ENCODE measurements around the gene USP37. TPM values are rescaled to one million over a fixed set of nuclear protein-coding genes. Genes with fewer than 3 reads are reported as not detected.

The USP37 gene
- polyA plus RNA-seq, 1 of the 3 experiments (the other 2 are of a cell fraction), result 0.95 TPM

DNA sequence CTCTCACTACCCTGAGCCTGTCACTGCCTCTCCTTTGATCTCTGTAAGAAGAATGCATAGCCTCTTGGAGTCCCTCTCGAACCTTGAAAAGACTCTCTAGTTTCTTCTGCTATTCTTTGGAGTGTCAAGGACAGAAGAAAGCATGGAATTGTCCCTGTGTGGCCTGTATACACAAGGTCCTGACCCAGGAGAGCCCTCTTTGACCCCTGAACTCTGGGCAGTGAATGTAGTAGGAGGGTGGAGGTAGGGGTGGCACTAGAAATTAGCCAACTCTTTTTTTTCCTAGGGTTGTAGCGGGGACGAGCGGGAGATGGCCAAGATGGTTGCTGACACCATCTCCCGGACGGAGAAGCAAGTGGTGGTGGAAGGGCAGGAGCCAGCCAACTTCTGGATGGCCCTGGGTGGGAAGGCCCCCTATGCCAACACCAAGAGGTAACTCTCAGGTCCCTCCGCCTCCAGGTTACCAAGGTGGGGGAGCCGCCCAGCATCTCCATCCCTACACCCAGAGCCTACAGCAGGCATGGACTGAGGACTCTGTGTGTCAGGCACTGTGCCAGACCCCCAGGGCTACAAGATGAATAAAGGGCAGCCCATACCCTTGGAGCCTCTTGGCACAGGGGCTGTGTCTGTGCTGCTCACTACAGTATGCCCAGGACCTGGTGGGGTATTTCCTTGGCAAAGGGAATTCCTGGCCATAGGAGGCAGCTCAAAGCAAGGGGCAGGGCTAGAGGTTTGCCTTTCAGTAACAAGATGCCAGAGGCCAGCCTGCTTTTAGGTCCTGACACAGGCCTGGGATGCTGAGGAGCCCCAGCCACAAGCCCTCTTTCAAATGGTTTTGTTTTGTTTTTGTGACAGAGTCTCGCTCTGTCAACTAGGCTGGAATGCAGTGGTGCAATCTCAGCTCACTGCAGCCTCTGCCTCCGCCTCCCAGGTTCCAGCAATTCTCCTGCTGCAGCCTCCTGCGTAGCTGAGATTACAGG lies 132.9 kb downstream of the USP37 start:
- WGBS (ENCODE audit: low lambda C conversion rate), result 87% methylated on average over 9 of the region's 11 CpGs

DNA sequence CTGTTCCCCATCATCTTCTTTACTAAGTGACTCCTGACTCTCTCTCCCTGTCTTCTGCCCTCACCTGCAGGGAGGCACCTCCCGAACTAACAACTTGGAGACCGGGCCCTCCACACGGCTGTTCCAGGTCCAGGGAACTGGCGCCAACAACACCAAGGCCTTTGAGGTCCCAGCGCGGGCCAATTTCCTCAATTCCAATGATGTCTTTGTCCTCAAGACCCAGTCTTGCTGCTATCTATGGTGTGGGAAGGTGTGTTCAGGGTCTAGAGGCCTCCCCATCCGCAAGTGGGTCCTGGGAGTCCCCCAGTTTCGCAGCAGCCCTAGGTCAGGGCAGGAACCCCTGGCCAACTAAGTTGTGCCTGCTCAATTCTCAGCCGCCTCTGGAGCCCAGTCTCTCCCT lies 133.7 kb downstream of the USP37 start:
- TF ChIP-seq TEAD4 (IDR thresholded peaks at IDR 0.05; ENCODE audit: borderline replicate concordance, insufficient read depth), result no peak
- TF ChIP-seq MEF2A (IDR thresholded peaks at IDR 0.05; ENCODE audit: borderline replicate concordance, low read depth), result no peak
- TF ChIP-seq, protein P1, sequence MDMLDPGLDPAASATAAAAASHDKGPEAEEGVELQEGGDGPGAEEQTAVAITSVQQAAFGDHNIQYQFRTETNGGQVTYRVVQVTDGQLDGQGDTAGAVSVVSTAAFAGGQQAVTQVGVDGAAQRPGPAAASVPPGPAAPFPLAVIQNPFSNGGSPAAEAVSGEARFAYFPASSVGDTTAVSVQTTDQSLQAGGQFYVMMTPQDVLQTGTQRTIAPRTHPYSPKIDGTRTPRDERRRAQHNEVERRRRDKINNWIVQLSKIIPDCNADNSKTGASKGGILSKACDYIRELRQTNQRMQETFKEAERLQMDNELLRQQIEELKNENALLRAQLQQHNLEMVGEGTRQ (IDR thresholded peaks at IDR 0.05; ENCODE audit: borderline replicate concordance, low read depth, low read length), result no peak
- TF ChIP-seq CHD2 (IDR thresholded peaks at IDR 0.05; ENCODE audit: low read length, partially characterized antibody), result no peak
- TF ChIP-seq RXRA (IDR thresholded peaks at IDR 0.05; ENCODE audit: borderline replicate concordance, low read depth), result no peak
- TF ChIP-seq, protein P2, sequence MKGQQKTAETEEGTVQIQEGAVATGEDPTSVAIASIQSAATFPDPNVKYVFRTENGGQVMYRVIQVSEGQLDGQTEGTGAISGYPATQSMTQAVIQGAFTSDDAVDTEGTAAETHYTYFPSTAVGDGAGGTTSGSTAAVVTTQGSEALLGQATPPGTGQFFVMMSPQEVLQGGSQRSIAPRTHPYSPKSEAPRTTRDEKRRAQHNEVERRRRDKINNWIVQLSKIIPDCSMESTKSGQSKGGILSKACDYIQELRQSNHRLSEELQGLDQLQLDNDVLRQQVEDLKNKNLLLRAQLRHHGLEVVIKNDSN (IDR thresholded peaks at IDR 0.05; ENCODE audit: borderline replicate concordance, low read depth), result no peak
- TF ChIP-seq NRF1 (IDR thresholded peaks at IDR 0.05; ENCODE audit: low read depth, low read length), result no peak
- no peak for TF ChIP-seq ELF1 (IDR thresholded peaks at IDR 0.05)
- no peak for TF ChIP-seq EZH2phosphoT487 (IDR thresholded peaks at IDR 0.05; ENCODE audit: borderline replicate concordance, low read depth)
- no peak for TF ChIP-seq SMC3 (IDR thresholded peaks at IDR 0.05; ENCODE audit: low read depth, low read length)
- no peak for TF ChIP-seq TCF12 (IDR thresholded peaks at IDR 0.05)
- no peak for TF ChIP-seq JUND (IDR thresholded peaks at IDR 0.05)
- no peak overlapping the region for H3K27ac ChIP-seq (ENCODE audit: low read depth in 2 of 2, low read length in 1 of 2)
- ChIA-PET CTCF (no interaction called here), POLR2A (no interaction called here)
- no peak overlapping the region for H3K4me3 ChIP-seq (ENCODE audit: low read depth in 2 of 2, low read length in 1 of 2)
- H3K36me3 ChIP-seq (replicated peaks in 1 of 2; ENCODE audit: control insufficient read depth in 1 of 2, insufficient read depth in 2 of 2, low read length in 1 of 2), result no peaks in the 10 kb centered on the region
- H3K9ac ChIP-seq, result no peak overlapping the region
- H3K4me2 ChIP-seq, result no peak overlapping the region
- H3F3A ChIP-seq (replicated peaks; ENCODE audit: insufficient read depth), result no peaks in the 10 kb centered on the region
- H2AFZ ChIP-seq (ENCODE audit: low read depth), result no peak overlapping the region
- no peaks in the 10 kb centered on the region for H3K79me2 ChIP-seq (ENCODE audit: insufficient read depth)
- no peaks in the 10 kb centered on the region; the same call in 1 of the 2 replicates for H3K27me3 ChIP-seq (ENCODE audit: insufficient read depth)
- H4K20me1 ChIP-seq (ENCODE audit: insufficient read depth), result no peaks in the 10 kb centered on the region
- no peaks in the 10 kb centered on the region for H3K9me2 ChIP-seq
- no peaks in the 10 kb centered on the region for H3K9me3 ChIP-seq
- 86% methylated on average over 7 of the region's 9 CpGs for WGBS (ENCODE audit: low lambda C conversion rate)
- no peak for DNase-seq
- no peaks in the 10 kb centered on the region; a peak in 1 of 4 replicates for H3K4me1 ChIP-seq (ENCODE audit: control insufficient read depth in 1 of 2, insufficient read depth in 2 of 2, low read depth in 1 of 2, low read length in 1 of 2)

More for the DNA sequence above, 132.9 kb downstream of the USP37 start:
- no peaks in the 10 kb centered on the region; the same call in 1 of the 2 replicates for H3K27me3 ChIP-seq (ENCODE audit: insufficient read depth)
- no peaks in the 10 kb centered on the region for H3F3A ChIP-seq (replicated peaks; ENCODE audit: insufficient read depth)
- ChIA-PET POLR2A (no interaction called here), CTCF (no interaction called here)
- no peaks in the 10 kb centered on the region for H3K36me3 ChIP-seq (replicated peaks in 1 of 2; ENCODE audit: control insufficient read depth in 1 of 2, insufficient read depth in 2 of 2, low read length in 1 of 2)
- no peaks in the 10 kb centered on the region for H4K20me1 ChIP-seq (ENCODE audit: insufficient read depth)
- no peak for TF ChIP-seq GABPA (IDR thresholded peaks at IDR 0.05; ENCODE audit: low read depth)
- TF ChIP-seq, protein P3, sequence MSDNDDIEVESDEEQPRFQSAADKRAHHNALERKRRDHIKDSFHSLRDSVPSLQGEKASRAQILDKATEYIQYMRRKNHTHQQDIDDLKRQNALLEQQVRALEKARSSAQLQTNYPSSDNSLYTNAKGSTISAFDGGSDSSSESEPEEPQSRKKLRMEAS (IDR thresholded peaks at IDR 0.05; ENCODE audit: low read depth), result no peak
- no peak for TF ChIP-seq FOXJ3 (CRISPR knock-in tag; IDR thresholded peaks at IDR 0.05)
- TF ChIP-seq RCOR1 (IDR thresholded peaks at IDR 0.05; ENCODE audit: low read length), result no peak
- no peak for TF ChIP-seq MXI1 (IDR thresholded peaks at IDR 0.05; ENCODE audit: low read depth, low read length)
- no peak overlapping the region for H3K4me2 ChIP-seq
- H3K9me2 ChIP-seq, result no peaks in the 10 kb centered on the region
- H3K9me3 ChIP-seq, result no peaks in the 10 kb centered on the region
- H2AFZ ChIP-seq (ENCODE audit: low read depth), result no peak overlapping the region
- no peak overlapping the region for H3K4me3 ChIP-seq (ENCODE audit: low read depth in 2 of 2, low read length in 1 of 2)
- H3K27ac ChIP-seq (ENCODE audit: low read depth in 2 of 2, low read length in 1 of 2), result no peak overlapping the region
- no peaks in the 10 kb centered on the region for H3K4me1 ChIP-seq (ENCODE audit: control insufficient read depth in 1 of 2, insufficient read depth in 2 of 2, low read depth in 1 of 2, low read length in 1 of 2)
- no peak for DNase-seq
- no peaks in the 10 kb centered on the region for H3K79me2 ChIP-seq (ENCODE audit: insufficient read depth)
- no peak overlapping the region for H3K9ac ChIP-seq
